Measurements from ENCODE around the gene CLTA. TPM values are rescaled to one million over a fixed set of nuclear protein-coding genes. Genes with fewer than 3 reads are reported as not detected.
A peak's percentile ranks its signal among the peaks of the same experiment; 100 is the strongest.

CLTA gene
- total RNA-seq, 2 donors from 2014 or later = 210 to 312 TPM

- DNase-seq = no peak
- Histone ChIP-seq H3K36me3 (no peaks in the 10 kb centered on the region), H3K27me3 (no peaks in the 10 kb centered on the region), H3K27ac (no peak overlapping the region), H3K4me3 (no peak overlapping the region), H3K9ac (ENCODE audit: low read depth in 2 of 2, low read length in 2 of 2) (no peak overlapping the region), H3K9me3 (no peaks in the 10 kb centered on the region), H3K4me1 (peaks cover 7% of the 10 kb centered on the region)
- intact Hi-C loops (cut with DNase I) = no loop called here
- TF ChIP-seq, protein P1, sequence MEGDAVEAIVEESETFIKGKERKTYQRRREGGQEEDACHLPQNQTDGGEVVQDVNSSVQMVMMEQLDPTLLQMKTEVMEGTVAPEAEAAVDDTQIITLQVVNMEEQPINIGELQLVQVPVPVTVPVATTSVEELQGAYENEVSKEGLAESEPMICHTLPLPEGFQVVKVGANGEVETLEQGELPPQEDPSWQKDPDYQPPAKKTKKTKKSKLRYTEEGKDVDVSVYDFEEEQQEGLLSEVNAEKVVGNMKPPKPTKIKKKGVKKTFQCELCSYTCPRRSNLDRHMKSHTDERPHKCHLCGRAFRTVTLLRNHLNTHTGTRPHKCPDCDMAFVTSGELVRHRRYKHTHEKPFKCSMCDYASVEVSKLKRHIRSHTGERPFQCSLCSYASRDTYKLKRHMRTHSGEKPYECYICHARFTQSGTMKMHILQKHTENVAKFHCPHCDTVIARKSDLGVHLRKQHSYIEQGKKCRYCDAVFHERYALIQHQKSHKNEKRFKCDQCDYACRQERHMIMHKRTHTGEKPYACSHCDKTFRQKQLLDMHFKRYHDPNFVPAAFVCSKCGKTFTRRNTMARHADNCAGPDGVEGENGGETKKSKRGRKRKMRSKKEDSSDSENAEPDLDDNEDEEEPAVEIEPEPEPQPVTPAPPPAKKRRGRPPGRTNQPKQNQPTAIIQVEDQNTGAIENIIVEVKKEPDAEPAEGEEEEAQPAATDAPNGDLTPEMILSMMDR (IDR thresholded peaks at IDR 0.05) = no peak
Observed at GRCh38 chr9:36187414-36187813, 3.3 kb upstream of the CLTA start.

DNA sequence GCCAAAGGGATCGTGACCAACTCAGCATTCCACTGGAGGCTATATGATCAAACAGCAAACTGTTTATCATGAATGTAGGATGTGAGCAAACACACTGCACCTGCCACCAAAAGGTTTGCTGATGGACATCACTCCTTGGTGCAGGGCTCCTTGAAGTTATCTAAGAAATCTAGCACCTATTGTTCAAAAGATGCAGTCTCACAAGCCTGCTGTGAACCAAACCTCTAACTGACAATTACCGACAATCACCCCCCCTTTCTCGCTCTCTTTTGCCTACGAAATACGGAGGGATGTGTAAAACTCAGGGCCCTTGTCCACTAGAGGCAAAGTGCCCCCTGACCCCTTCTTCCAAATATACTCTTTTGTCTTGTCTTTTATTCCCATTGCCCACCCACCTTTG is 2.5 kb upstream of the CLTA start:
- TF ChIP-seq, protein P1 (IDR thresholded peaks at IDR 0.05) = no peak
- DNase-seq = no peak

GRCh38 chr9:36189976-36190375 is 745 bp upstream of the CLTA start:
- intact Hi-C loops (cut with DNase I) = no loop called here
- no peaks in the 10 kb centered on the region for H3K9me3 ChIP-seq
- TF ChIP-seq, protein P1 (IDR thresholded peaks at IDR 0.05) = no peak

More for the DNA sequence above, 2.5 kb upstream of the CLTA start:
- Histone ChIP-seq H3K27ac (no peak overlapping the region), H3K9me3 (no peaks in the 10 kb centered on the region), H3K27me3 (no peaks in the 10 kb centered on the region), H3K4me1 (peaks cover 7% of the 10 kb centered on the region), H3K9ac (ENCODE audit: low read depth in 2 of 2, low read length in 2 of 2) (no peak overlapping the region), H3K4me3 (no peak overlapping the region), H3K36me3 (no peaks in the 10 kb centered on the region)
- intact Hi-C loops (cut with DNase I) = no loop called here

DNA sequence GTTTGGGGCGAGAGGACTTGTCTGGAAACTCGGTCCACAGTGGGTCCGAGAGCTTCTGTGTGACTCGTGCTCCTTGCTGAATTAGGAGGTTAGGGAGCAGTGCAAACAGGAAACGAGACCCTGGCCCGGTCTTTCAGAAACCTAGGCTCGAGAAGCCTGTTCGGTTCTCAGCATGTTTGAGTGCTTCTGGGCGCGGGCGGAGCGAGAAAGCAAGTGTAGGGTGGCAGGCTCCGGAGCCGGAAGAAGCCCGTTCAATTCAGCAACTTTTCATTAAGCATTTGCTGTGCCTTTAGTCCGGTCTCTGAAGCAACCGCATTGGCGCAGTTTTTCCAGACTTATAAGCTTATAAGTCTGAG is 547 bp downstream of the CLTA start:
- peak; percentile 41 for DNase-seq
- peak overlapping the region; percentile 95 for H3K27ac ChIP-seq
- H3K4me3 ChIP-seq = peak overlapping the region; percentile 97
- H3K36me3 ChIP-seq = no peaks in the 10 kb centered on the region
- H3K4me1 ChIP-seq = peaks cover 19% of the 10 kb centered on the region
- TF ChIP-seq, protein P1 (IDR thresholded peaks at IDR 0.05) = no peak
- H3K9me3 ChIP-seq = no peaks in the 10 kb centered on the region
- no peaks in the 10 kb centered on the region for H3K27me3 ChIP-seq
- peak overlapping the region; percentile 86 to 93 for H3K9ac ChIP-seq (ENCODE audit: low read depth in 2 of 2, low read length in 2 of 2)
- intact Hi-C loops (cut with DNase I) = no loop called here

More at GRCh38 chr9:36189976-36190375, 745 bp upstream of the CLTA start:
- Histone ChIP-seq H3K4me1 (peaks cover 19% of the 10 kb centered on the region), H3K9ac (ENCODE audit: low read depth in 2 of 2, low read length in 2 of 2) (peak overlapping the region; percentile 31 to 93), H3K36me3 (no peaks in the 10 kb centered on the region), H3K27me3 (no peaks in the 10 kb centered on the region), H3K4me3 (peak overlapping the region; percentile 97), H3K27ac (peak overlapping the region; percentile 95)
- peak; percentile 26 for DNase-seq

- H3K4me1 ChIP-seq = peaks cover 19% of the 10 kb centered on the region
- no peaks in the 10 kb centered on the region for H3K27me3 ChIP-seq
- H3K4me3 ChIP-seq = peak overlapping the region; percentile 97
- TF ChIP-seq, protein P1 (IDR thresholded peaks at IDR 0.05) = no peak
- no peak for DNase-seq
- H3K9me3 ChIP-seq = no peaks in the 10 kb centered on the region
- intact Hi-C loops (cut with DNase I) = no loop called here
- H3K9ac ChIP-seq (ENCODE audit: low read depth in 2 of 2, low read length in 2 of 2) = peak overlapping the region; percentile 86 to 93
- H3K27ac ChIP-seq = peak overlapping the region; percentile 95
- no peaks in the 10 kb centered on the region for H3K36me3 ChIP-seq
Observed at GRCh38 chr9:36191686-36192085, 965 bp downstream of the CLTA start.
